Left kidney (tissue), 2 donors: ENCODE measurements around the gene COPS3. TPM values are rescaled to one million over a fixed set of nuclear protein-coding genes. Genes with fewer than 3 reads are reported as not detected.

Experiments
- DNase-seq: peaks from one replicate; pipeline ENCODE4 v3.0.0-alpha.2; 2013
- polyA plus RNA-seq: library from polyadenylated mRNA; unstranded; fragments of 120-200 nt; gene quantifications from one replicate; pipeline ENCODE4 v1.2.1, GENCODE V29; 2013; ENCODE audit not compliant: insufficient read length

COPS3 gene
- polyA plus RNA-seq, 1 donor = 90.5 TPM

GRCh38 chr17:17221329-17221728 is 59.7 kb downstream of the COPS3 start:
- DNase-seq = no peak

DNA sequence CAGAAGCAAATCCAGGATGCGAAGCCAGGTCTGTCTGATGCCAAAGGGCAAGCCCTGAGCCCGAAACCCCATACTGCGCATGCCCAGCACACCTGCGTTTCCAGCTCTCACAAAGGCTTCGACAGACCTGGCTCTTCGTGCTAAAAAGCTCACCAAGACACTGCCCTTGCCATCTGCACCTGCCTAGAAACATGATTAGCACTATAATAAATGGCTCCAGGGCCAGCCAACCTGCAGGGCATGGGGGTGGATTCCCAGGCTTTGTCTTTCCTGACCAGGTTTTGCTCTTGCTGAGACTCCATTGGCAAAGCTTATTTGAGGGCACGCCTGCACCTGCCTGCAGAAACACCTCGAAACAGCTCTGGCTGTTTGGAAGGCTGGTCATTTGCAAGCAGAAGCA is 60.5 kb downstream of the COPS3 start:
- no peak for DNase-seq

DNA sequence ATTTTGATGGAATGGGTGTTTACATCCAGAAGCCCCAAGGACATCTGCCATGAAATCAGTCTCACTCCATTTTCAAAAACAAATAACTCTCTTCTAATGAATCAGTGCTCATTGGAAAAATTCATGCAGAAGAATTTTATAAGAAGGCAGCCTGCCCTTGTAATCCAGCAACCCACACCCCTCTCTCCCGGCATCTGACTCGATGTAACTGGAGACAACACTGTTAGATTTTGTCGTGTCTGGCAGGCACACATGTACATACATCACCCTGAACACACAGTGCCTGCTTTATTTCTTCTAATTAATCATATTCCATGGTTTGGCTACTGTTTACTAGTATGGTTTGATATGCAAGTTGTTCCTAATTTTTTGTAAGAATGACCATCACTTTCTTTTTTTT is 63.1 kb downstream of the COPS3 start:
- DNase-seq = no peak

DNA sequence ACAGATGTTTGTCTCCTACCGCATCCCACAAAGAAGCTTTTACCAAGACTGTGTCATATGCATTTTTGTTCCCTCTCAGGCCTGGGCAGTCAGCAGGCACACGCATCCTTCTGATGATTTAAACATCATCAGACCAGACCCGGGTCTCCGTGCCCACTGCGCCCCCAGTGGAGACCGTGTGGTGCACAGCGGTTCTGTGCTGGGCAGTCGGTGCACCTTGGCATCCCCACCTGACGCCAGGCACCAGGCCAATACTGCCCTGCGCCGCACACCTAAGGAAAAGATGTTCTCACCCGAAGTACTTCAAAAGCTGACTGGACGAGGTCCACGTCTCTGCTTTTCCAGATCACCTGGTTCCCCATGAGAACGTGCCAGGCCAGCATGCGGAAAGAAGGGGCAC is 64.3 kb downstream of the COPS3 start:
- no peak for DNase-seq

- DNase-seq = no peak
Measured at GRCh38 chr17:17216236-17216635, 64.8 kb downstream of the COPS3 start.

GRCh38 chr17:17215575-17215974 is 65.5 kb downstream of the COPS3 start:
- no peak for DNase-seq

GRCh38 chr17:17214646-17215436 is 66.2 kb downstream of the COPS3 start:
- DNase-seq = no peak

GRCh38 chr17:17213775-17214174 is 67.3 kb downstream of the COPS3 start:
- DNase-seq = no peak

DNA sequence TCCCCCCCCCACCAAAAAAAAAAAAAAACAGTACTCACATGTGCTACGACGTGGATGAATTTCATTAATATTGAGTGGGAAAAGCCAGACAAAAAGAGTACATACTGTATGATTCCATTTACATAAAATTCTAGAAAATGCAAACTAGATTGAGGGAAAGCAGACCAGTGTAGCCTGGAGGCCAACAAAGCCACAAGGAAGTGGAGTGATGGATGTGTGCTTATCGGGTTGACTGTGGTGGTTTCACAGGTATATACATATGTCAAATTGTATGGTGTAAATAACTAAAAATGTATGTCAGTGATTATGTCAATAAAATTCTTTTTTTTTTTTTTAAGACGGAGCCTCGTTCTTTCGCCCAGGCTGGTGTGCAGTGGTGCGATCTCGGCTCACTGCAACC is 73.0 kb downstream of the COPS3 start:
- DNase-seq = no peak

DNA sequence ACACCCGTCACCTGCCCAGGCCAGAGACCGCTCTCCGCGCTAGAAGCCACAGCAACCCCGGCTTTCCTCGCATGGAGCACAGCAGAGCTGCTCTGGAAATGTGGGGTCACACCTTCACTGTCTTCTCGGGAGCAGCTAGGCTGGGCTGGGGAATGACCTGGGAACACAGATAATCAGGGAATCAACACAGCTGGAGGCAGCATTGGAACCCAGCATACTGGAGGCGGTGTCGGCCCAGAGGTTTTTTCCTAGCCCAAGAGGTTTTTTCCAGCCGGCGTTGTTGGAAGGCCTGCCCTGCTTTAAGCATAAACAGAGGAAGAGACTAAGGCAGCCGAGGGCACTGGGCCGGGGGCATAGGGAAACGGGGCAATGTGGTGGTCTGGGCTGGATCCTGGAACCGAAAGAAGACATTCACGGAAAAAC is 74.1 kb downstream of the COPS3 start:
- no peak for DNase-seq

DNA sequence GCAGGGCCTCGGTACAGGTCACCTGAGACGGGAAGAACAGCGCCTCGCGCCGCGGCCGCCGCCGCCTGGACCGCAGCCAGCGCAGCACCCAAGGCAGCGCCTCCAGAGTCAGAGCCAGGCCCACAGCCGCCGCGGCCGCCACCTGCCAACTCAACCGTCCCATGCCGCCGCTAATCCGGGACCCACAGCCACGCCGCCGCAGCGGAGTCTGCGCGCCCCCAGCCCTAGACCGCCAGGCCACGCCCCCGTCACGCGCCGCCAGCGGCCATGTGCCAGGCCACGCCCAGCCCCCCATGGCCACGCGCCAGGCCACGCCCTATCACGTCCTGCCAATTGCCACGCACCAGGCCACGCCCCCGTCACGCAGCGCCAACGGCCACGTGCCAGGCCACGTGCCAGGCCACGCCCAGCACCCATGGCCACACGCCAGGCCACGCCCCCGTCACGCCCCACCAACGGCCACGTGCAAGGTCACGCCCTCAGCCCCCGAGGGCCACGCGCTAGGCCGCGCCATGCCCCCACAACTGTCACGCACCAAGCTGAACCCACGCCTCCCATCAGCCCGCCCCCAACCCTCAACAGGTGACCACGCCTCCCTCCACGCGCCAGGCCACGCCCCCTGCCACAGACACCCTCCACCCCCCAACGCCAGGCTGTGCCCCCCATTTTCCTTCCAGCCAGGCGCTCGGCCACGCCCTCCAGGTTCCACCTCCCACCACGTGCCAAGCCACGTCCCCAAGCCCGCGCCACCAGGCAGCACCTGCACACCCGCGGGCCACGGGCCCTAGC is 74.7 kb downstream of the COPS3 start, which contains the start of gene PLD6:
Gene PLD6, minus strand, starts transcription at position 210 of the 789 bp plus-strand sequence. Its CDS starts 47 bp downstream, at position 163.
- peak; percentile 52 for DNase-seq

GRCh38 chr17:17205368-17206123 is 75.5 kb downstream of the COPS3 start:
- no peak for DNase-seq

GRCh38 chr17:17204635-17205231 is 76.3 kb downstream of the COPS3 start:
- DNase-seq = no peak

DNA sequence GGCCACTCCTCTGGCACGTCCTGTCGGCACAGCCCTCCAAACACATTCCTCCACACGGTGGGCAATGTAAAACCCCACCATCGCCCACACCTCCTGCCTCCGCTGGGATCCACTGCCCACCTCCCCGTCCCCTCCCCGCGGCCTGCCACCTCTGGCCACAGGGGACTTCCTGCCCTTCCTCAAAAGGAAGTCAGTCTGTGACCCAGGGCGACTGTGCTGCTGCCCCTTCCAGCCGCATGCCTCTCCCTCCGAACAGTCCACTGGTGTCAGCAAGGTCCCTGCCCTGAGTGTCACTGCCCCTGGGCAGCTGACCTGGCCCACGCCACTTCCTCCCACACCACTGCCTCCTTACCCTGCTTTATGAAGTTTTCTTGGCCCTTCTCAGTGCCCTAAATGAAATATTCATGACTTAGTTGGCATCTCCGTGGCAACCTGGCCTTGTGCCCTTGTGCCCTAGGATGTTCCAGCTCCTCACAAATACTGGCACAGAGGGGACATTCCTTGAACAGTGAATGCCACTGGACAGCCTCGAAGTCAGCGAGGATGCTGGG is 76.9 kb downstream of the COPS3 start:
- DNase-seq = no peak

GRCh38 chr17:17203173-17203730 is 77.8 kb downstream of the COPS3 start:
- DNase-seq = no peak

- no peak for DNase-seq
Measured at GRCh38 chr17:17201907-17202306, 79.1 kb downstream of the COPS3 start.

DNA sequence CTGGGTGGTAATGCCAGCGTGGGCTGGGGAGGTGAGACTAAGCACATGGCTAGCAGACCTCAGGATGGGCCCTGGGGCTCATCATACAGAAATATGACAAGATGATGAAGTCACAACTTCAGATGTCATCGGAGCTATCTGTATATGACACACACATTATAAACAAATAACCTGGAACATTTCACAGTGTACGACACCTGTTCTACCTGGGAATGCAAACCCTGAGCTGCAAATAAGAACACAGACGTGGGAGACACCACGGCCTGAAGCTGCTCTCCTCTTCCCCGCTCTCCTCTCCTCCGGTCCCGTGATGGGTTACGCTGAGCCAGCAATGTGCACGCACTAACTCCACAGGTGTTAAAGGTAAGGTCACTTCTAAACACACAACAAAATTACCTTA is 79.8 kb downstream of the COPS3 start:
- no peak for DNase-seq

DNA sequence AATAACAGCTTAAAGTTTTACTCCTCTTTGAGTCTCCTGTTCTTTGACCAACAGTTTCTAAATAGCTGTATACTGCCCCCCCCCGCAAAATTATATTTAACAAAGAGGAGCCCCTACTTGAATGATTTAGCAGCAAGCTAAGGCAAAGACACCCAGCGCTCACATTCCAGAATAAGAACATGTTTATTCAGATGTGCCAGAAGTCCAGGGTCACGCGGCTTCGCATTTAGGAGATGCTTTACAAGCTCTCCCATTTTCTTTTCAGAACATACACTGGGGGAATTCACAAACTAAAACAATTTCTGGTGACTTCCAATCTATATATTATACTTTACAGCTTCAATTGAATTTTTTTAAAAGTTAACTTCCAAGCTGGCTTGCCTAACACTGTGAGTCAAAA is 80.2 kb downstream of the COPS3 start:
- DNase-seq = no peak

GRCh38 chr17:17200311-17200710 is 80.7 kb downstream of the COPS3 start:
- DNase-seq = no peak

DNA sequence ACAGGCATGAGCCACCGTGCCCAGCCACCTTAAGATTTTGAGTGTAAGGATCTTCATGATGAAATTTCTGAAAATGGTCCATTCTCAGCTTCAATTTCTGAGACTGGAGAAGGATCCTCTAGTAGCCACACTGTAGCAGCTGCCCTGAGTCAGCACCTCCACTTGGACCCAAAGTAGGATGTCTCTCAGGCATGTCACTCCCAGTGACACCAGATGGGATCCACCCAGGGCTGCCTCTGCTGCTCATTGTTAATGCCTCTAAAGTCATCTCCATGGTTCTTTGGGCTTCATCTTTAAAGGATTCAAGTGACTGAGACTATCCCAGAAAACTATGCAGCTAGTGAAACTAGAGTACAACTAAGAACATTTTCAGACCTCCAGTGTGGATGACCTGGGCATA is 82.8 kb downstream of the COPS3 start:
- DNase-seq = no peak

DNA sequence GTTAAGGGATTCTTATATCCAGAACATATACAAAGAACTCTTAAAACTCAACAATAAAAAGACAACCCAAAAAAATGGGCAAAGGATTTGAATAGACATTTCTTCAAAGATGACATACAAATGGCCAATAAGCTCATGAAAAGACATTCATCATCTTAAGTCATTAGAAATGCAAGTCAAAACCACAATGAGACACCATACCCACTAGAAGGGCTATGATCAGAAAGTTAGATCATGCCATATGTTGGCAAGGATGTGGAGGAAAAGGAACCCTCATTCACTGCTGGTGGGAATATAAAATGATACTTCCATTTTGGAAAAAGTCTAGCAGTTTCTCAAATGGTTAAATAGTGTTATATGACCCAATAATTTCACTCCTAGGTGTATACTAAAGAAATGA is 84.3 kb downstream of the COPS3 start:
- no peak for DNase-seq
